IMR-90 (cell line): Measurements from ENCODE around the gene MMD. TPM values are rescaled to one million over a fixed set of nuclear protein-coding genes. Genes with fewer than 3 reads are reported as not detected.

ENCODE experiments used
- ATAC-seq: fragments of 200-7000 bp; cut with Tn5 transposase; 2 replicates; pipeline ENCODE4 v1.9.1; 2020; ENCODE audit warnings: low read depth, mild to moderate bottlenecking, moderate library complexity
- BruUV-seq: library from RNA; stranded (reverse); fragments of 400-500 nt; replicated peaks from 2 replicates; lab custom pipeline; 2021; lab: Mats Ljungman, UMichigan
- CTCF ChIA-PET: fragments of 300-600 bp; formaldehyde crosslinking; extraction: SDS; loops from one replicate; lab custom pipeline; 2021; ENCODE audit warnings: antibody characterized with exemption; lab: Yijun Ruan, JAX
- POLR2A ChIA-PET: fragments of 300-600 bp; sonication (Branson Sonifier 250); formaldehyde crosslinking; loops from one replicate; lab custom pipeline; 2022; ENCODE audit warnings: antibody characterized with exemption; ENCODE audit not compliant: unreplicated experiment; lab: Charles Lee
- DNase-seq: peaks from one replicate; pipeline ENCODE4 v3.0.0; 2013
- H2AFZ ChIP-seq: replicated peaks from 2 replicates; pipeline ENCODE3; 2013; ENCODE audit warnings: low read length, mild to moderate bottlenecking; ENCODE audit not compliant: poor library complexity
- H2AK5ac ChIP-seq: 2 replicates; pipeline ENCODE4 v1.6.1; 2013; ENCODE audit warnings: low read depth, low read length, inconsistent platforms
- H2AK9ac ChIP-seq: replicated peaks from 2 replicates; pipeline ENCODE3; 2013; ENCODE audit warnings: mild to moderate bottlenecking, low read depth, low read length, moderate library complexity; ENCODE audit not compliant: poor library complexity
- H2BK120ac ChIP-seq: 2 replicates; pipeline ENCODE4 v1.6.1; 2013; ENCODE audit warnings: low read depth, low read length, inconsistent platforms
- H2BK15ac ChIP-seq: 3 replicates; pipeline ENCODE4 v1.6.1; 2013; ENCODE audit warnings: low read depth, low read length, inconsistent platforms
- H2BK20ac ChIP-seq: 2 replicates; pipeline ENCODE4 v1.6.1; 2013; ENCODE audit warnings: low read depth, mild to moderate bottlenecking, inconsistent platforms, low read length, moderate library complexity
- H2BK5ac ChIP-seq: 2 replicates; pipeline ENCODE4 v1.6.1; 2013; ENCODE audit warnings: mild to moderate bottlenecking, low read depth, low read length, inconsistent platforms; ENCODE audit not compliant: poor library complexity, severe bottlenecking
- H3K14ac ChIP-seq: replicated peaks from 2 replicates; pipeline ENCODE4 v1.6.1; 2013; ENCODE audit warnings: low read depth, low read length, inconsistent platforms
- H3K18ac ChIP-seq: 2 replicates; pipeline ENCODE4 v1.6.1; 2013; ENCODE audit warnings: low read depth, low read length, control low read depth
- H3K23ac ChIP-seq: 2 replicates; pipeline ENCODE4 v1.6.1; 2013; ENCODE audit warnings: low read depth, low read length, inconsistent platforms
- H3K27ac ChIP-seq: 2 replicates; pipeline ENCODE4 v1.5.1; 2013; ENCODE audit warnings: mild to moderate bottlenecking, control low read depth, low read length; ENCODE audit not compliant: insufficient read depth
- H3K27me3 ChIP-seq: 2 replicates; pipeline ENCODE4 v1.6.1; 2013; ENCODE audit warnings: low read length; ENCODE audit not compliant: control insufficient read depth, insufficient read depth
- H3K36me3 ChIP-seq: 2 replicates; pipeline ENCODE4 v1.6.1; 2013; ENCODE audit warnings: low read length, mixed read lengths; ENCODE audit not compliant: control insufficient read depth, insufficient read depth
- H3K4ac ChIP-seq: 2 replicates; pipeline ENCODE4 v1.6.1; 2013; ENCODE audit warnings: low read depth, low read length, inconsistent platforms
- H3K4me1 ChIP-seq: 2 replicates; pipeline ENCODE4 v1.6.1; 2013; ENCODE audit warnings: low read length, mixed read lengths; ENCODE audit not compliant: control insufficient read depth, insufficient read depth
- H3K4me2 ChIP-seq: 2 replicates; pipeline ENCODE4 v1.6.1; 2013; ENCODE audit warnings: low read depth, mild to moderate bottlenecking, control low read depth, low read length, moderate library complexity
- H3K4me3 ChIP-seq: 2 replicates; pipeline ENCODE4 v1.5.1; 2013; ENCODE audit warnings: low read depth, mild to moderate bottlenecking, control low read depth, low read length, moderate library complexity; ENCODE audit not compliant: insufficient read depth
- H3K56ac ChIP-seq: 2 replicates; pipeline ENCODE4 v1.6.1; 2013; ENCODE audit warnings: low read length, inconsistent platforms; ENCODE audit not compliant: insufficient read depth; ENCODE audit errors: extremely low read depth
- H3K79me1 ChIP-seq, 2 experiments: 2 replicates each; pipeline ENCODE4 v1.6.1; 2013; ENCODE audit warnings: low read length in 2 of 2, inconsistent platforms in 1 of 2, low read depth in 1 of 2
- H3K9ac ChIP-seq: 2 replicates; pipeline ENCODE4 v1.6.1; 2013; ENCODE audit warnings: low read depth, low read length, control low read depth
- H3K9me1 ChIP-seq: 2 replicates; pipeline ENCODE4 v1.6.1; 2013; ENCODE audit warnings: low read length, inconsistent platforms; ENCODE audit not compliant: insufficient read depth
- H3K9me3 ChIP-seq: 2 replicates; pipeline ENCODE4 v1.6.1; 2013; ENCODE audit warnings: low read length; ENCODE audit not compliant: control insufficient read depth, insufficient read depth
- H4K20me1 ChIP-seq: 2 replicates; pipeline ENCODE4 v1.6.1; 2013; ENCODE audit warnings: low read length, inconsistent platforms; ENCODE audit not compliant: insufficient read depth
- H4K5ac ChIP-seq: 2 replicates; pipeline ENCODE4 v1.6.1; 2013; ENCODE audit warnings: mild to moderate bottlenecking, low read depth, low read length, control low read depth
- H4K8ac ChIP-seq, 2 experiments: 2 replicates each; pipeline ENCODE4 v1.6.1; 2013; ENCODE audit warnings: low read depth in 2 of 2, low read length in 2 of 2, control low read depth in 1 of 2, inconsistent platforms in 1 of 2
- H4K91ac ChIP-seq: 2 replicates; pipeline ENCODE4 v1.6.1; 2013; ENCODE audit warnings: low read depth, low read length, inconsistent platforms; ENCODE audit not compliant: insufficient read depth
- BHLHE40 ChIP-seq: fragments of 150-350 bp; IDR thresholded peaks from 2 replicates; pipeline ENCODE4 v1.6.1; 2016; ENCODE audit warnings: mild to moderate bottlenecking, low read depth, low read length
- CEBPB ChIP-seq: IDR thresholded peaks from 2 replicates; pipeline ENCODE4 v1.6.1; 2012; ENCODE audit warnings: low read depth, low read length, improper control_type of control experiment
- CHD1 ChIP-seq: IDR thresholded peaks from 2 replicates; pipeline ENCODE4 v1.6.1; 2012; ENCODE audit warnings: low read depth, low read length, improper control_type of control experiment
- FOS ChIP-seq: fragments of 150-350 bp; IDR thresholded peaks from 2 replicates; pipeline ENCODE4 v1.6.1; 2016; ENCODE audit warnings: low read depth, low read length
- MAFK ChIP-seq: IDR thresholded peaks from 2 replicates; pipeline ENCODE4 v1.6.1; 2012; ENCODE audit warnings: low read depth, low read length, improper control_type of control experiment
- MAZ ChIP-seq: IDR thresholded peaks from 2 replicates; pipeline ENCODE4 v1.6.1; 2012; ENCODE audit warnings: low read depth, mild to moderate bottlenecking, low read length, improper control_type of control experiment, moderate library complexity, borderline replicate concordance
- MXI1 ChIP-seq: IDR thresholded peaks from 2 replicates; pipeline ENCODE4 v1.6.1; 2012; ENCODE audit warnings: low read depth, mild to moderate bottlenecking, low read length, moderate library complexity, borderline replicate concordance
- NFE2L2 ChIP-seq: fragments of 150-350 bp; IDR thresholded peaks from 2 replicates; pipeline ENCODE4 v1.6.1; 2016; ENCODE audit warnings: low read depth, mild to moderate bottlenecking, low read length
- POLR2A ChIP-seq: IDR thresholded peaks from 2 replicates; pipeline ENCODE4 v1.6.1; 2012; ENCODE audit warnings: mild to moderate bottlenecking, low read depth, low read length
- RAD21 ChIP-seq: IDR thresholded peaks from 2 replicates; pipeline ENCODE4 v1.6.1; 2012; ENCODE audit warnings: low read length, improper control_type of control experiment
- RCOR1 ChIP-seq: IDR thresholded peaks from 2 replicates; pipeline ENCODE4 v1.6.1; 2012; ENCODE audit warnings: mild to moderate bottlenecking, low read length, improper control_type of control experiment; ENCODE audit not compliant: insufficient replicate concordance
- RFX5 ChIP-seq: IDR thresholded peaks from 2 replicates; pipeline ENCODE4 v1.8.0; 2012; ENCODE audit warnings: low read depth, mild to moderate bottlenecking, low read length, moderate library complexity
- SMC3 ChIP-seq: fragments of 150-350 bp; IDR thresholded peaks from 2 replicates; pipeline ENCODE4 v1.6.1; 2016; ENCODE audit warnings: low read depth, mild to moderate bottlenecking, antibody characterized with exemption, low read length, moderate library complexity
- WGBS, 2 experiments: methylation state at CpG; one replicate each; pipeline versions ENCODE4 v1.1.5 to v1.1.7; 2013; ENCODE audit warnings: missing lambda C conversion rate in 2 of 2; ENCODE audit not compliant: insufficient read length in 1 of 2; ENCODE audit errors: extremely low coverage in 2 of 2; 5-methylcytosine and 5-hydroxymethylcytosine counted together
- dilution Hi-C: fragments of 300-500 bp; cut with HindIII; formaldehyde crosslinking; loops from one replicate; pipeline ENCODE4 v1.14.3; 2018; ENCODE audit warnings: low sequenced_read_pairs; ENCODE audit not compliant: unreplicated experiment
- in situ Hi-C: fragments of 300-500 bp; cut with MboI; formaldehyde crosslinking; loops from 3 replicates; pipeline ENCODE4 v1.14.3; 2019; ENCODE audit warnings: low sequenced_read_pairs, inconsistent platforms, mixed read lengths
- intact Hi-C: fragments of 100-400 bp; cut with micrococcal nuclease; formaldehyde crosslinking; loops from 2 replicates; pipeline ENCODE4 v1.10.0; 2022
- polyA plus RNA-seq, 3 experiments: library from polyadenylated mRNA; depleted of rRNA; stranded (reverse); fragments of >200 nt; gene quantifications; 2 replicates each; pipeline ENCODE4 v1.2.3, GENCODE V29; 2012; ENCODE audit warnings: low replicate concordance in 1 of 3
- total RNA-seq: library from RNA; depleted of rRNA; stranded (reverse); fragments of >200 nt; gene quantifications from 2 replicates; pipeline ENCODE4 v1.2.3, GENCODE V29; 2012
- TF ChIP-seq, protein P1 (sequence below): fragments of 150-350 bp; IDR thresholded peaks from 2 replicates; pipeline ENCODE4 v1.6.1; 2017; ENCODE audit warnings: mild to moderate bottlenecking, antibody characterized with exemption, low read length, low read depth
- TF ChIP-seq, protein P2 (sequence below): fragments of 150-350 bp; IDR thresholded peaks from 2 replicates; pipeline ENCODE4 v1.6.1; 2016; ENCODE audit warnings: low read depth, mild to moderate bottlenecking, low read length, moderate library complexity, borderline replicate concordance
- TF ChIP-seq, protein P3 (sequence below): conservative IDR thresholded peaks from 2 replicates; pipeline ENCODE4 v1.5.1; 2012; ENCODE audit warnings: mild to moderate bottlenecking, low read depth, low read length, improper control_type of control experiment

Gene MMD
- total and polyA plus RNA-seq, 2 of the 4 experiments (the other 2 are of a cell fraction) = 6.3 to 7.0 TPM

DNA sequence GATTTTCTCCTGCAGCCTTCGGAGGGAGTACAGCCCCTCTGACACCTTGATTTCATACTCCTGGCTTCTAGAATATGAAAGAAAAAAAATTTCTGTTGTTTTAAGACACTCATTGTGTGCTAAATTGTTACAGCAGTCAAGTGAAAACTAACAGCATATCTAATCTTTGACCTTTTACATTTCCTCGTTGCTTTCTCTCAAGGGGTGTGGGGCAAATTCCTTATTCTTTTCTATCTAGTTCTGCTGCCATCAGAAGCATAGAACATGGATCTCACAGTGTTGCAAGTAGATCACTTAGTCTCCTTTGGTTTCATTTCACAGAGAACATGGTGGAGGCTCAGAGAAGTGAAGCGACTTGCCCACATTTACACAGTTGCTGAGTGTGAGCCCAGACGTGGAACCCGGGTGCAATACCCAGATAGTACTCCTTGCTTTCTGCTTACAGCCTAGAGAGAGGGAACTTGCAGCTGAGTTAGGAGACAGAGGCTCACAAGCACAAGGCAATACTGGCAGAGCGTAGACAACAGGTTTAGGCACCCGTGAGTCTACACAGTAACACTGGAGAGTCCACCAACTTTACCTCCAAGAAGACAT lies 28.7 kb upstream of the MMD start:
- Histone ChIP-seq H3K79me1 (no peaks in the 10 kb centered on the region), H2BK20ac (peak overlapping the region; percentile 63), H3K27ac (peak overlapping the region; percentile 0; the same call in 1 of the 2 replicates), H3K9me3 (no peaks in the 10 kb centered on the region), H2AFZ (no peak overlapping the region), H2AK5ac (peak overlapping the region; percentile 79), H4K5ac (peak overlapping the region; percentile 75; the same call in 1 of the 2 replicates), H3K56ac (no peak overlapping the region), H3K9ac (no peak overlapping the region), H2BK15ac (peak overlapping the region; percentile 62; the same call in 2 of the 3 replicates), H3K4me1 (peaks cover 22% of the 10 kb centered on the region), H3K4me2 (no peak overlapping the region; the same call in 1 of the 2 replicates), H2BK5ac (no peak overlapping the region), H2AK9ac (no peak overlapping the region), H3K4ac (peak overlapping the region; percentile 85), H3K9me1 (peaks cover 15% of the 10 kb centered on the region), H4K91ac (peak overlapping the region; percentile 78), H3K36me3 (no peaks in the 10 kb centered on the region), H4K20me1 (no peaks in the 10 kb centered on the region), H4K8ac (peak overlapping the region; percentile 22 to 53; a peak in 2 of 4 replicates), H3K14ac (peak overlapping the region; percentile 77), H3K4me3 (no peak overlapping the region), H2BK120ac (peak overlapping the region; percentile 58), H3K27me3 (no peaks in the 10 kb centered on the region), H3K18ac (peak overlapping the region; percentile 81), H3K23ac (no peak overlapping the region)
- CTCF ChIA-PET = no interaction called here
- BruUV-seq = no TSS peak
- ATAC-seq (no peak), DNase-seq (no peak)
- dilution Hi-C loops (no loop called here), intact Hi-C loops (loop anchor here (2.0 kb wide), 1 partner anchor 14 kb away; no protein-coding TSS in a partner anchor), in situ Hi-C loops (no loop called here)
- POLR2A ChIA-PET = no interaction called here
- TF ChIP-seq, protein P1, sequence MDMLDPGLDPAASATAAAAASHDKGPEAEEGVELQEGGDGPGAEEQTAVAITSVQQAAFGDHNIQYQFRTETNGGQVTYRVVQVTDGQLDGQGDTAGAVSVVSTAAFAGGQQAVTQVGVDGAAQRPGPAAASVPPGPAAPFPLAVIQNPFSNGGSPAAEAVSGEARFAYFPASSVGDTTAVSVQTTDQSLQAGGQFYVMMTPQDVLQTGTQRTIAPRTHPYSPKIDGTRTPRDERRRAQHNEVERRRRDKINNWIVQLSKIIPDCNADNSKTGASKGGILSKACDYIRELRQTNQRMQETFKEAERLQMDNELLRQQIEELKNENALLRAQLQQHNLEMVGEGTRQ = no peak
- no peak for TF ChIP-seq MAFK
- TF ChIP-seq RFX5 = no peak
- no peak for TF ChIP-seq RCOR1
- no peak for TF ChIP-seq RAD21
- no peak for TF ChIP-seq NFE2L2
- no peak for TF ChIP-seq BHLHE40
- no peak for TF ChIP-seq FOS
- no peak for TF ChIP-seq CHD1
- TF ChIP-seq, protein P2, sequence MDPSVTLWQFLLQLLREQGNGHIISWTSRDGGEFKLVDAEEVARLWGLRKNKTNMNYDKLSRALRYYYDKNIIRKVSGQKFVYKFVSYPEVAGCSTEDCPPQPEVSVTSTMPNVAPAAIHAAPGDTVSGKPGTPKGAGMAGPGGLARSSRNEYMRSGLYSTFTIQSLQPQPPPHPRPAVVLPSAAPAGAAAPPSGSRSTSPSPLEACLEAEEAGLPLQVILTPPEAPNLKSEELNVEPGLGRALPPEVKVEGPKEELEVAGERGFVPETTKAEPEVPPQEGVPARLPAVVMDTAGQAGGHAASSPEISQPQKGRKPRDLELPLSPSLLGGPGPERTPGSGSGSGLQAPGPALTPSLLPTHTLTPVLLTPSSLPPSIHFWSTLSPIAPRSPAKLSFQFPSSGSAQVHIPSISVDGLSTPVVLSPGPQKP = no peak
- TF ChIP-seq CEBPB = no peak
- no peak for TF ChIP-seq POLR2A
- no peak for TF ChIP-seq SMC3
- TF ChIP-seq MXI1 = no peak
- no peak for TF ChIP-seq MAZ
- TF ChIP-seq, protein P3, sequence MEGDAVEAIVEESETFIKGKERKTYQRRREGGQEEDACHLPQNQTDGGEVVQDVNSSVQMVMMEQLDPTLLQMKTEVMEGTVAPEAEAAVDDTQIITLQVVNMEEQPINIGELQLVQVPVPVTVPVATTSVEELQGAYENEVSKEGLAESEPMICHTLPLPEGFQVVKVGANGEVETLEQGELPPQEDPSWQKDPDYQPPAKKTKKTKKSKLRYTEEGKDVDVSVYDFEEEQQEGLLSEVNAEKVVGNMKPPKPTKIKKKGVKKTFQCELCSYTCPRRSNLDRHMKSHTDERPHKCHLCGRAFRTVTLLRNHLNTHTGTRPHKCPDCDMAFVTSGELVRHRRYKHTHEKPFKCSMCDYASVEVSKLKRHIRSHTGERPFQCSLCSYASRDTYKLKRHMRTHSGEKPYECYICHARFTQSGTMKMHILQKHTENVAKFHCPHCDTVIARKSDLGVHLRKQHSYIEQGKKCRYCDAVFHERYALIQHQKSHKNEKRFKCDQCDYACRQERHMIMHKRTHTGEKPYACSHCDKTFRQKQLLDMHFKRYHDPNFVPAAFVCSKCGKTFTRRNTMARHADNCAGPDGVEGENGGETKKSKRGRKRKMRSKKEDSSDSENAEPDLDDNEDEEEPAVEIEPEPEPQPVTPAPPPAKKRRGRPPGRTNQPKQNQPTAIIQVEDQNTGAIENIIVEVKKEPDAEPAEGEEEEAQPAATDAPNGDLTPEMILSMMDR = no peak
- WGBS, 2 experiments = no CpG with 5 or more reads among the region's 7 CpGs
